Measurements from ENCODE around the gene DOK7. TPM values are rescaled to one million over a fixed set of nuclear protein-coding genes. Genes with fewer than 3 reads are reported as not detected.

The DOK7 gene
- total RNA-seq, 1 donor from 2014 or later, result 33.5 TPM

DNA sequence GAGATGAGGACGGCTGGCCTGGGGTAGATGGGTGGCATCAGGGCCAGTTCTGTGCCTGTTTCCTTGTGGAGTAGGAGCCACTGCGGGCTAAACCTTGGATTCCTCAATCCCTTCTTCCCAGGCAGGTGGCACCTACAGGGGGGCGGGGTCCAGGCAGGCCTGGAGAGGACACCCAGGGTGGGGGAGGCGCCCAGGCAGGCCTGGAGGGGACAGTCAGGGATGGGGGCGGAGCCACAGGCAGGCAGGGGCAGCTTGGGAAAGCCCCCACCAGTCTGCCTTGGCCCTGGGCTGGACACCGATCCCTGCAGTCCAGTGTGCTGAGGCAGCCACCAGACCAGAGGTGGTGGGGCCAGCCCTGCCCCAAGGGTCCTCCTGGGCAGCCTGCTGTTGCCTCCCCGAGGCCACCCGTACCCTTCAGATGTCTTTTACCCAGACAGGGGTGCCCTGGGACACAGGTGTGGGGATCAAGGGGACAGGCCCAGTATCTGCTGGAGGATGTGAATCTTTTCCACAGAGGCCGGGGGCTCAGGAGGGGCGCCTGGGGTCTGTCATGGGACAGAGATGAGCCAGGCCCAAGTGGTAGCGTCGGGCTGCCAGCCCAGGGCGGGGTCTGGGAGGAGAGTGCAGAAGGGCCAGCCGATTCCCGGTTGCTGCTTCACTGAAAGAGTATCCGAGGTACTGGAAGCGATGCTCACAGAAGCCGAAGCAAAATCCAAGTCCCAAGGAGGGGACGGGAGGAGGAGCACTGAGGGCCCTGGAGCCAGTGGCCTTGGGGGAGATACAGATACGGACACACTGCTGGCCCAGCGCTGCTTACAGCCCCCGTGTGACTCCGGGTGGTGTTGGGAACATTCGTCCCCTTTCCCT lies 34.6 kb downstream of the DOK7 start:
- DNase-seq (ENCODE audit: low spot score in 2 of 2), result no peak
- Histone ChIP-seq H3K27me3 (no peaks in the 10 kb centered on the region), H3K4me1 (no peaks in the 10 kb centered on the region), H3K27ac (no peak overlapping the region), H3K36me3 (peaks cover 11 to 39% of the 10 kb centered on the region in 2 donors), H3K4me3 (no peak overlapping the region), H3K9me3 (no peaks in the 10 kb centered on the region)
- TF ChIP-seq, protein P1, sequence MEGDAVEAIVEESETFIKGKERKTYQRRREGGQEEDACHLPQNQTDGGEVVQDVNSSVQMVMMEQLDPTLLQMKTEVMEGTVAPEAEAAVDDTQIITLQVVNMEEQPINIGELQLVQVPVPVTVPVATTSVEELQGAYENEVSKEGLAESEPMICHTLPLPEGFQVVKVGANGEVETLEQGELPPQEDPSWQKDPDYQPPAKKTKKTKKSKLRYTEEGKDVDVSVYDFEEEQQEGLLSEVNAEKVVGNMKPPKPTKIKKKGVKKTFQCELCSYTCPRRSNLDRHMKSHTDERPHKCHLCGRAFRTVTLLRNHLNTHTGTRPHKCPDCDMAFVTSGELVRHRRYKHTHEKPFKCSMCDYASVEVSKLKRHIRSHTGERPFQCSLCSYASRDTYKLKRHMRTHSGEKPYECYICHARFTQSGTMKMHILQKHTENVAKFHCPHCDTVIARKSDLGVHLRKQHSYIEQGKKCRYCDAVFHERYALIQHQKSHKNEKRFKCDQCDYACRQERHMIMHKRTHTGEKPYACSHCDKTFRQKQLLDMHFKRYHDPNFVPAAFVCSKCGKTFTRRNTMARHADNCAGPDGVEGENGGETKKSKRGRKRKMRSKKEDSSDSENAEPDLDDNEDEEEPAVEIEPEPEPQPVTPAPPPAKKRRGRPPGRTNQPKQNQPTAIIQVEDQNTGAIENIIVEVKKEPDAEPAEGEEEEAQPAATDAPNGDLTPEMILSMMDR (IDR thresholded peaks at IDR 0.05), result no peak
- intact Hi-C loops (cut with DNase I), result no loop called here

DNA sequence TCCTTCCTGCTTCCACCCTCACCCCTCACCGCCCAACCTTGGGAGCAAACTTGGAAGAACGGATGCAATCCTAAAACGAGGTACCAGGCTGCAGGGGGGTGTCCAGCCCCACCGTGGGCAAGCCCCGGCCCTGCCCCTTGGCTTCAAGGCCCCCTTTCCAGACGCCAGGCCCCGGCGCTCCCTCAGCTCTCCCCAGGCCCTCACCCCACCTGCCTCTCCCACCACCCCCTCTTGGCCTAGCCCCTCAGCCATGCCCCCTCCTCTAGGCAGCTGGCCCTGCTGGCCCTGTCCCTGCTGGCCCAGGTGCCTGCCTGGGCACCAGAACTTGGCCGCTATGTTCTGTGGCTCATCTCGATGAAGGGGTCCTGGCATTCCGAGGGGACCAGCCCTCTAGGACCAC lies 35.3 kb downstream of the DOK7 start:
- no peak for DNase-seq (ENCODE audit: low spot score in 2 of 2)
- H3K27ac ChIP-seq, result no peak overlapping the region
- H3K4me1 ChIP-seq, result no peaks in the 10 kb centered on the region
- H3K27me3 ChIP-seq, result no peaks in the 10 kb centered on the region
- TF ChIP-seq, protein P1 (IDR thresholded peaks at IDR 0.05), result no peak
- H3K36me3 ChIP-seq, result peaks cover 14 to 39% of the 10 kb centered on the region in 2 donors
- no peak overlapping the region for H3K4me3 ChIP-seq
- no peaks in the 10 kb centered on the region for H3K9me3 ChIP-seq
- intact Hi-C loops (cut with DNase I), result no loop called here

DNA sequence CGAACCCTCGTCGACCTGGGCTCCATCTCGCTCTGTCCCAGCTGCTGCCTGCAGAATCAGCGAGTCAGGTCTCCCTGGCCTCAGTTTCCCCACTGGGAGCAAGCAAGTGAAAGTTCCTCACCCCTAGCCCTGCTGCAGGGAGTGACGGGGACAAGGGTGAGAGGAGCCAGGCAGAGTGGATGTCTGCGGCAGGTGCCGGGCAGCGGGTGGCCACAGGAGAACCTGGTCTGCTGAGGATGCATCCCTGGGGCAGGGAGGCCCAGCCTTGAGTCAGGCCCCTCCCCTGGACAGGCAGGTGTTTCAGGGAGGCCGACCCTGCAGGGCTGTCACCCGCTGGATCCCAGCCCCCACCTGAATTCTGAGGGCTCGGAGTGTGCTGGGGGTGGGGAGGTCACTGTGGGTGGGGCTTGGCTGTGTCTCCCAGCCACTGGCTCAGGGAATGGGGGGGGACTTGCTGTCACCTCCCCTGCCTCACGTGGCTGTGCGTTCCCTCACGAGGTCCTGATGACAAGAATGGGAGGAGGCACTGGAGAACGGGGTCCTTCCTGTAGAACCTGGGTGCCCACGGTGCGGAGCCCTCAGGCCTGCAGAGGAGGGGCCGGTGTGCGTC lies 35.9 kb downstream of the DOK7 start:
- no peaks in the 10 kb centered on the region for H3K4me1 ChIP-seq
- no peak overlapping the region for H3K27ac ChIP-seq
- H3K27me3 ChIP-seq, result no peaks in the 10 kb centered on the region
- DNase-seq (ENCODE audit: low spot score in 2 of 2), result no peak
- intact Hi-C loops (cut with DNase I), result no loop called here
- H3K36me3 ChIP-seq, result peaks cover 18 to 42% of the 10 kb centered on the region in 2 donors
- no peak overlapping the region for H3K4me3 ChIP-seq
- TF ChIP-seq, protein P1 (IDR thresholded peaks at IDR 0.05), result no peak
- H3K9me3 ChIP-seq, result no peaks in the 10 kb centered on the region

DNA sequence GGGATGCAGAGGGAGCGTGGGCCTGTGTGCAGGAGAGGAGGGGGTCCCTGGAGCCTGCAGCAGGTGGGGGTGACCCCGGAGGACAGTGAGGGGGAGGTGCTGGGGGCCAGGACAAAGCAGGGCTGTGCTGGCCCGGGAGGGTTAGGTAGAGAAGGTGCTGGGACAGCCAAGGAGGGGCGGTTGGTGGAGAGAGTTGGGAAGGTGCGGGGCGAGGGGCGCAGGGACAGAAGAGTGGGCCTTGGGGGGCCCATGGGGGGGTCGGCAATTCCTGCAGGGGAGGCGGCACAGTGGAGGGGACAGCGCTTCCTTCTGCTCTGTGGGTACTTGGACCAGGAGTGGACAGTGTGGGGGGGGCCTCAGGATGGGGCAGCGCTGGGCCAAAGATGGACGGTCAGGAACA lies 36.6 kb downstream of the DOK7 start:
- DNase-seq (ENCODE audit: low spot score in 2 of 2), result no peak
- no peak overlapping the region for H3K27ac ChIP-seq
- H3K9me3 ChIP-seq, result no peaks in the 10 kb centered on the region
- TF ChIP-seq, protein P1 (IDR thresholded peaks at IDR 0.05), result no peak
- H3K4me1 ChIP-seq, result no peaks in the 10 kb centered on the region
- intact Hi-C loops (cut with DNase I), result no loop called here
- no peaks in the 10 kb centered on the region for H3K27me3 ChIP-seq
- peaks cover 18 to 45% of the 10 kb centered on the region in 2 donors for H3K36me3 ChIP-seq
- no peak overlapping the region for H3K4me3 ChIP-seq

DNA sequence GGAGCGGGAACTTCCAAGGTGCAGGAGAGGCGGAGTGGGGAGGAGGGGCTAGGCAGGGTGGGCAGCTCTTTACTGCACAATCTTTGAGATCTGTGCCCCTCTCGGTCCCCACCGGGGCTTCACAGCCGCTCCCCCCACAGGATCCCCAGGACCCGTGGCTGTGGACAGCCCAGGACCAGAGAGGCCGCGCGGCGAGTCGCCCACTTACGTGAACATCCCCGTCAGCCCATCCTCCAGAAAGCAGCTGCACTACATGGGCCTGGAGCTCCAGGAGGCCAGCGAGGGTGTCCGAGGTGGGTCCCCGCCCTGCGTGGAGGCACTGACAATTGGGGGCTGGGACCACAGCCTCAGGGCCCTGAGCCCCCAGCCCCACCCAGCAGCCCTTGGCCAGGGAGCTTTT lies 37.0 kb downstream of the DOK7 start:
- intact Hi-C loops (cut with DNase I), result no loop called here
- TF ChIP-seq, protein P1 (IDR thresholded peaks at IDR 0.05), result no peak
- no peaks in the 10 kb centered on the region for H3K9me3 ChIP-seq
- no peak for DNase-seq (ENCODE audit: low spot score in 2 of 2)
- H3K4me3 ChIP-seq, result no peak overlapping the region
- H3K36me3 ChIP-seq, result peaks cover 21 to 49% of the 10 kb centered on the region in 2 donors
- H3K4me1 ChIP-seq, result no peaks in the 10 kb centered on the region
- no peak overlapping the region for H3K27ac ChIP-seq
- H3K27me3 ChIP-seq, result no peaks in the 10 kb centered on the region

Measured in ascending aorta (tissue), 2 donors.